OCI-LY3 (cell line): ENCODE measurements around the gene PRDM16.

ENCODE experiments used
- H2AFZ ChIP-seq: fragments of 200-600, 300-600 bp; shearing (Covaris generic); 2 replicates; pipeline ENCODE4 v1.6.0; 2014; ENCODE audit warnings: antibody characterized with exemption, low read depth, low read length
- H3K27ac ChIP-seq: fragments of 200-600, 300-600 bp; sonication (generic); 2 replicates; pipeline ENCODE4 v1.5.1; 2014; ENCODE audit warnings: mild to moderate bottlenecking, low read length, moderate library complexity, mixed read lengths
- H3K27me3 ChIP-seq: fragments of 200-600, 300-600 bp; sonication (generic); 2 replicates; pipeline ENCODE4 v1.6.1; 2014; ENCODE audit warnings: low read depth, low read length, mixed read lengths
- H3K36me3 ChIP-seq: fragments of 200-600, 300-600 bp; sonication (generic); replicated peaks from 2 replicates; pipeline ENCODE3; 2014; ENCODE audit warnings: low read depth, low read length, mixed read lengths
- H3K4me1 ChIP-seq: fragments of 300-600, 200-600 bp; sonication (generic); 2 replicates; pipeline ENCODE4 v1.6.1; 2014; ENCODE audit warnings: low read length, mixed read lengths
- H3K4me2 ChIP-seq: fragments of 200-600, 300-600 bp; sonication (generic); 2 replicates; pipeline ENCODE4 v1.6.1; 2014; ENCODE audit warnings: low read length, mixed read lengths
- H3K4me3 ChIP-seq: fragments of 300-600, 200-600 bp; sonication (generic); 2 replicates; pipeline ENCODE4 v1.5.1; 2014; ENCODE audit warnings: antibody characterized with exemption, mild to moderate bottlenecking, low read length, moderate library complexity
- H3K79me2 ChIP-seq: fragments of 300-600, 200-600 bp; shearing (Covaris generic); 2 replicates; pipeline ENCODE4 v1.6.1; 2014; ENCODE audit warnings: mild to moderate bottlenecking, low read length, mixed read lengths
- H3K9ac ChIP-seq: fragments of 300-600, 200-600 bp; shearing (Covaris generic); 2 replicates; pipeline ENCODE4 v1.6.0; 2014; ENCODE audit warnings: mild to moderate bottlenecking, low read length, moderate library complexity
- H3K9me3 ChIP-seq: fragments of 200-600, 300-600 bp; shearing (Covaris generic); 2 replicates; pipeline ENCODE4 v1.6.1; 2014; ENCODE audit warnings: low read length, mixed read lengths; ENCODE audit not compliant: insufficient read depth
- H4K20me1 ChIP-seq: fragments of 200-600, 300-600 bp; sonication (generic); 2 replicates; pipeline ENCODE4 v1.6.1; 2016; ENCODE audit warnings: low read length, mixed read lengths; ENCODE audit not compliant: insufficient read depth
- EZH2phosphoT487 ChIP-seq: fragments of 200-600 bp; shearing (Covaris generic); IDR thresholded peaks from 2 replicates; pipeline ENCODE4 v1.6.1; 2018; ENCODE audit warnings: antibody characterized with exemption, mixed run types, low read depth
- TF ChIP-seq, protein P1 (sequence below): fragments of 200-600, 300-600 bp; sonication (generic); IDR thresholded peaks from 2 replicates; pipeline ENCODE4 v1.5.1; 2014; ENCODE audit warnings: antibody characterized with exemption, low read length, low read depth

The PRDM16 gene

DNA sequence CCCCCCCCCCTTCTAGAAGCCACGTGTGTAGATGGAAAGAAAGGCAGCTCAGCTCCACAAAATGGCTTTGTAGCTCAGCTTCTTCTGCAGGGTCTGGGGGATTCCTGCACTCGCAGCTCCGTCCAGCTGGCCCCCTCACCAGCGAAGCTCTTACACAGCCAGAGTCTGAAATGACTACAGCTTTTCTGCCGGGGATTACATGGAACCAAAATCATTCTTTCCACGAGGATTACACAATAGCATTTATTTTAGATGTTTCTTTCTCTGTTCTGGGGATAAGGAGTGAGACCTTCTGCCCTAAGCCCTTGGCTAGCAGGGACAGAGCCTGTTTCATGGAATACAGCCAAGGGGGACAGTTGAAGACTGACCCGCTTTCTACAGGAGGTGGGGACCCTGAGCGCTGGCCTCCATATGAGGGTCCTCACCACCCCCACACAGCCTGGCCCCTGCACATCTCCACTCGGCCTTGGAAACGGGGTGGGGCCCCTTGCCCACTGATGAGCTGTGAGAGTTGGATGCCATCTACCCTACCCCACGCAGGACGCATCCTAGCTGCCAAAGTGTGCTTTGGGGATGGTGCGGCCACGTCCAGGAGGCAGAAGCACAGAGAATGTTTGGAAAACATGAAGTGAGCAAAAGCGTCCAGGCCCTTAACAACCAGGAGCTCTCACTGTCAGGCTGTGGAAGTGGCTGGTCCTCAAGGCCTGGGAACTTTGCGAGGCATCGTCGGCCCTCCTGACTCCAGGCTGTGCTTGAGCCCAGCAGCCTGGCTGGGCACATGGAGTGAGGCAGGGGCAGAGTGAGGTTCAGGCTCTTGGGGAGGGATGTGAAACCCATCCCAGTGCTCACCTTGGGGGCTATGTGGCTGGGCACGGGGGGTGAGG is 33.2 kb upstream of the PRDM16 start:
- Histone ChIP-seq H3K27ac (no peak overlapping the region), H4K20me1 (no peaks in the 10 kb centered on the region), H3K9me3 (no peaks in the 10 kb centered on the region), H2AFZ (no peak overlapping the region), H3K79me2 (no peaks in the 10 kb centered on the region), H3K4me3 (no peak overlapping the region), H3K4me2 (no peak overlapping the region), H3K9ac (no peak overlapping the region), H3K27me3 (no peaks in the 10 kb centered on the region), H3K36me3 (no peaks in the 10 kb centered on the region), H3K4me1 (no peaks in the 10 kb centered on the region)
- TF ChIP-seq, protein P1, sequence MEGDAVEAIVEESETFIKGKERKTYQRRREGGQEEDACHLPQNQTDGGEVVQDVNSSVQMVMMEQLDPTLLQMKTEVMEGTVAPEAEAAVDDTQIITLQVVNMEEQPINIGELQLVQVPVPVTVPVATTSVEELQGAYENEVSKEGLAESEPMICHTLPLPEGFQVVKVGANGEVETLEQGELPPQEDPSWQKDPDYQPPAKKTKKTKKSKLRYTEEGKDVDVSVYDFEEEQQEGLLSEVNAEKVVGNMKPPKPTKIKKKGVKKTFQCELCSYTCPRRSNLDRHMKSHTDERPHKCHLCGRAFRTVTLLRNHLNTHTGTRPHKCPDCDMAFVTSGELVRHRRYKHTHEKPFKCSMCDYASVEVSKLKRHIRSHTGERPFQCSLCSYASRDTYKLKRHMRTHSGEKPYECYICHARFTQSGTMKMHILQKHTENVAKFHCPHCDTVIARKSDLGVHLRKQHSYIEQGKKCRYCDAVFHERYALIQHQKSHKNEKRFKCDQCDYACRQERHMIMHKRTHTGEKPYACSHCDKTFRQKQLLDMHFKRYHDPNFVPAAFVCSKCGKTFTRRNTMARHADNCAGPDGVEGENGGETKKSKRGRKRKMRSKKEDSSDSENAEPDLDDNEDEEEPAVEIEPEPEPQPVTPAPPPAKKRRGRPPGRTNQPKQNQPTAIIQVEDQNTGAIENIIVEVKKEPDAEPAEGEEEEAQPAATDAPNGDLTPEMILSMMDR, result no peak
- no peak for TF ChIP-seq EZH2phosphoT487

DNA sequence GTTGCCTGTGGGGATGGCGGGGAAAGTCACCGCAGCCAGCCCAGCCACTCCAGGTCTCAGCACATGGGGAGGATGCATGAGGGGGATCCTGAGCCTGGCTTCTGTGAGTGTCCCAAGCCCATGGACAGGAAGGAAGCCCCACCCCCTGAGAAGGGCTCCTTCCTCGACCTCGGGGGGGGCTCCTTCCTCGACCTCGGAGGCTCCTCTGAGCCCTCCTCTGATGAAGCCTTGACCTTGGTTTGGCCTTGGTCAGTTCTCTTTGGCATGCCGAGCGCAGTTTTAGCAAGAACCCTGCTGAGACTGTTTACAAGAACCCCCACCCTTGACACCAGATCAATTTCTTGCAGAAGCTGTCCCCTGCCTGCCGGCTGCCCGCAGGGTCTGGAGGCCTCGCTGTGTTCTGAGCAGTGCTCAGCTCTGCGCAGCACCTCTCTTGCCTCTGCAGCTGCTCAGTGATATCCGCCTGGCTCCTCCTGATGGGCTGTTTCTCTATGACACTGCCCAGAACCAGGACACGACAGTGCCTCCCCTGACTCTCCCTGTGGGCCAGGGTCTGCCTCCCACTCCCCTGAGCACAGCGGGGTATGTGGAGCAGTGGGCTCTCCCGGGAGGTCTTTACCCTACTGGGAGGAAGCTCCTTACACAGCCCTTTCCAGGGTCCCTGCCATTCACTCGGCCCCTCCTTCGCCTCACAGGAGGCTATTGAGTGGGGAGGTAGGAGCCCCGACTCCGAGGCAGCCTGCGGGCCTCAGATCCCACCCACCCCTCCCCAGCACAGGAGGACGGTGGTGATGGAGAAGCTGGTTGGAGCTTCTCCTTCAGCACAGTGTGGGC is 32.3 kb upstream of the PRDM16 start:
- no peak overlapping the region for H3K9ac ChIP-seq

DNA sequence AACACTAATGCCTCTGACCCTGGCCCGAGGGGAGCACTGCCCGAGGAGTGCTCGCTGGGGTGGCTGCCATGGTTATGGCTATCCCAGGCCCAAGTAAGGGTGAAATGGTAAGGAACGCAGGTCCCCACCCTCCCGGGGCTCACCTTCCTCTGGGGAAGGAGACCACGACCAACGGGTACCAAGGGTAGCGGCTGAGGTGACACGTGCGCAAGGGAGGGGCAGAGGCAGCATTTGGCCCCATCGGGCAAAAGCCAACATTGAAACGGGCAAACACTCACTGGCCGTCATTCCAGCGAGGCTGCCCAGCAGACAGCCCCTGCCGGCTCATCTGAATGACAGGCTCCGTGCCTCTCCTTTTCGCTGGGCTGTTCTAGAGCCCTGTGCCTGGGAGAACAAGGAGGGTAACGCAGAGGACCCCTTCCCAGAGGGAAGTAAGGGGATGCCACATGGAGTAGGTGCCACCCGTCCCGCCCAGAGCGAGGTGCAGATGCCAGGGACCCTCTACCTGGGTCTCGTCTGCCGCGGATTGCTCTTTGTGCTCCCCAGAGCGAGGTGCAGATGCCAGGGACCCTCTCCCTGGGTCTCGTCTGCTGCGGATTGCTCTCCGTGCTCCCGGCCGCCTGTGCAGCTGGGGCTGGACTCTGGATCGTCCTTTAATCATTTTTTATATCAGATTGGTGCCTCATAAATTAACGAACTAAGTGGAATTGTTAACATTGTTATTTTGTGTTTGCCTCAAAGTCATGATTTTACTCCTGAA is 31.5 kb upstream of the PRDM16 start:
- H2AFZ ChIP-seq, result no peak overlapping the region
- no peak overlapping the region for H3K4me3 ChIP-seq
- H3K4me2 ChIP-seq, result no peak overlapping the region
- H3K9me3 ChIP-seq, result no peaks in the 10 kb centered on the region
- H3K36me3 ChIP-seq, result no peaks in the 10 kb centered on the region
- H3K4me1 ChIP-seq, result no peaks in the 10 kb centered on the region
- no peak overlapping the region for H3K9ac ChIP-seq
- H3K27me3 ChIP-seq, result no peaks in the 10 kb centered on the region
- H3K27ac ChIP-seq, result no peak overlapping the region
- no peaks in the 10 kb centered on the region for H4K20me1 ChIP-seq
- TF ChIP-seq EZH2phosphoT487, result no peak
- TF ChIP-seq, protein P1, result no peak
- no peaks in the 10 kb centered on the region for H3K79me2 ChIP-seq

More for the DNA sequence above, 32.3 kb upstream of the PRDM16 start:
- no peaks in the 10 kb centered on the region for H3K27me3 ChIP-seq
- TF ChIP-seq EZH2phosphoT487, result no peak
- TF ChIP-seq, protein P1, result no peak
- no peaks in the 10 kb centered on the region for H3K79me2 ChIP-seq
- H4K20me1 ChIP-seq, result no peaks in the 10 kb centered on the region
- H3K4me3 ChIP-seq, result no peak overlapping the region
- H3K4me2 ChIP-seq, result no peak overlapping the region
- H3K9me3 ChIP-seq, result no peaks in the 10 kb centered on the region
- no peaks in the 10 kb centered on the region for H3K4me1 ChIP-seq
- no peak overlapping the region for H2AFZ ChIP-seq
- no peaks in the 10 kb centered on the region for H3K36me3 ChIP-seq
- H3K27ac ChIP-seq, result no peak overlapping the region
